Measurements from ENCODE around the gene GPR156. TPM values are rescaled to one million over a fixed set of nuclear protein-coding genes. Genes with fewer than 3 reads are reported as not detected.

GPR156 gene
- total RNA-seq, 1 donor from 2014 or later, result 0.69 TPM

Small RNA genes lying within 50 kb of the gene (small RNA-seq; reads per million reads assigned to genes)
- gene RF00019 (ENCODE audit: low replicate concordance) (not detected), gene RN7SL397P (ENCODE audit: low replicate concordance) (not detected)

Other genes starting within 250 kb of the GPR156 start
- 45.7 TPM for gene GSK3B, start 190.8 kb downstream of the GPR156 start, total RNA-seq
- gene LRRC58, start 64.1 kb upstream of the GPR156 start, total RNA-seq, result 34.8 TPM
- gene FSTL1, start 165.8 kb upstream of the GPR156 start, total RNA-seq, result 530 TPM

All from skin of body (tissue), 2 donors.